HCT116 (cell line): ENCODE measurements around the gene ATP8A2. TPM values are rescaled to one million over a fixed set of nuclear protein-coding genes. Genes with fewer than 3 reads are reported as not detected.

Experiments
- ATAC-seq: fragments of 200-7000 bp; cut with Tn5 transposase; 2 replicates; pipeline ENCODE4 v1.9.1; 2020; ENCODE audit warnings: mild to moderate bottlenecking, moderate library complexity
- BruUV-seq: library from RNA; stranded (reverse); fragments of 400-500 nt; replicated peaks from 2 replicates; lab custom pipeline; 2021; lab: Mats Ljungman, UMichigan
- CTCF ChIA-PET: fragments of 300-600 bp; sonication (Branson Sonifier 250); formaldehyde crosslinking; loops from one replicate; lab custom pipeline; 2021; ENCODE audit warnings: antibody characterized with exemption; lab: Charles Lee
- POLR2A ChIA-PET: fragments of 300-600, 350-600 bp; sonication (Branson Sonifier 250); formaldehyde crosslinking; loops from one replicate; lab custom pipeline; 2021; ENCODE audit warnings: antibody characterized with exemption; lab: Charles Lee
- RAD21 ChIA-PET, 2 experiments: fragments of 300-600 bp; sonication (Branson Sonifier 250); formaldehyde crosslinking; loops; one replicate each; lab custom pipeline; 2023; ENCODE audit warnings: low total read pairs in 2 of 2; ENCODE audit not compliant: uncharacterized antibody in 2 of 2, unreplicated experiment in 2 of 2, low non-redundant PET in 1 of 2; lab: Charles Lee
- DNase-seq: peaks from one replicate; pipeline ENCODE4 v3.0.0-alpha.2; 2010; ENCODE audit warnings: low read depth, low spot score
- H2AFZ ChIP-seq: fragments of 200-600 bp; shearing (Covaris generic), sonication (generic); 2 replicates; pipeline ENCODE4 v1.6.1; 2017; ENCODE audit warnings: low read depth, mixed run types, mixed read lengths, antibody characterized with exemption, low read length; ENCODE audit not compliant: poor library complexity, severe bottlenecking
- H3K27ac ChIP-seq: 2 replicates; pipeline ENCODE4 v1.5.1; 2012; ENCODE audit warnings: low read depth, low read length
- H3K27me3 ChIP-seq: fragments of 200-600 bp; sonication (generic); 2 replicates; pipeline ENCODE4 v1.6.1; 2016; ENCODE audit warnings: mixed run types, low read length, mixed read lengths; ENCODE audit not compliant: insufficient read depth
- H3K36me3 ChIP-seq, 2 experiments: fragments of 200-500 bp in 1 of 2; fragments of 200-600 bp in 1 of 2; sonication (Bioruptor generic) in 1 of 2; sonication (generic) in 1 of 2; 2 replicates each; pipeline versions ENCODE4 v1.5.1 to v1.6.1; 2014 to 2016; ENCODE audit warnings: low read length in 2 of 2, inconsistent platforms in 1 of 2, mixed read lengths in 1 of 2, mixed run types in 1 of 2; ENCODE audit not compliant: insufficient read depth in 2 of 2, control insufficient read depth in 1 of 2
- H3K4me1 ChIP-seq, 2 experiments: fragments of 200-600 bp in 1 of 2; sonication (generic) in 1 of 2; 2 replicates each; pipeline versions ENCODE4 v1.5.1 to v1.6.1; 2012 to 2017; ENCODE audit warnings: low read length in 2 of 2, inconsistent platforms in 1 of 2, mild to moderate bottlenecking in 1 of 2, mixed read lengths in 1 of 2, mixed run types in 1 of 2, moderate library complexity in 1 of 2; ENCODE audit not compliant: insufficient read depth in 2 of 2, control insufficient read depth in 1 of 2
- H3K4me2 ChIP-seq: fragments of 200-600 bp; sonication (generic); 2 replicates; pipeline ENCODE4 v1.6.1; 2017; ENCODE audit warnings: mixed run types, low read length, mixed read lengths
- H3K4me3 ChIP-seq, 2 experiments: fragments of 200-600 bp in 1 of 2; sonication (generic) in 1 of 2; replicated peaks in 1 of 2; 2 replicates each; pipeline ENCODE4 v1.5.1; 2011 to 2016; ENCODE audit warnings: low read length in 2 of 2, control low read depth in 1 of 2, low read depth in 1 of 2, mild to moderate bottlenecking in 1 of 2, mixed read lengths in 1 of 2, mixed run types in 1 of 2
- H3K79me2 ChIP-seq: fragments of 200-600 bp; sonication (generic); 2 replicates; pipeline ENCODE4 v1.6.1; 2017; ENCODE audit warnings: mild to moderate bottlenecking, mixed run types, low read length, moderate library complexity, mixed read lengths; ENCODE audit not compliant: insufficient read depth
- H3K9ac ChIP-seq: fragments of 200-600 bp; sonication (generic); 2 replicates; pipeline ENCODE4 v1.6.1; 2016; ENCODE audit warnings: low read length, mixed read lengths
- H3K9me2 ChIP-seq: fragments of 200-600 bp; sonication (generic), shearing (Covaris generic); 2 replicates; pipeline ENCODE4 v1.6.1; 2017; ENCODE audit warnings: mixed run types, mild to moderate bottlenecking, moderate library complexity; ENCODE audit not compliant: insufficient read depth
- H3K9me3 ChIP-seq, 2 experiments: fragments of 200-500 bp in 1 of 2; fragments of 200-600 bp in 1 of 2; sonication (Bioruptor generic) in 1 of 2; sonication (generic) in 1 of 2; 2 replicates each; pipeline ENCODE4 v1.6.1; 2014 to 2017; ENCODE audit warnings: low read length in 2 of 2, mixed read lengths in 2 of 2, inconsistent platforms in 1 of 2, low read depth in 1 of 2, mild to moderate bottlenecking in 1 of 2, mixed run types in 1 of 2, moderate library complexity in 1 of 2; ENCODE audit not compliant: control insufficient read depth in 1 of 2, insufficient read depth in 1 of 2
- H4K20me1 ChIP-seq: fragments of 200-600 bp; sonication (generic), shearing (Covaris generic); 2 replicates; pipeline ENCODE4 v1.6.1; 2017; ENCODE audit warnings: mixed run types, mild to moderate bottlenecking, moderate library complexity; ENCODE audit not compliant: insufficient read depth
- CBX3 ChIP-seq: IDR thresholded peaks from 2 replicates; pipeline ENCODE4 v1.6.1; 2012; ENCODE audit warnings: low read depth
- CEBPB ChIP-seq: IDR thresholded peaks from 2 replicates; pipeline ENCODE4 v1.6.1; 2012; ENCODE audit warnings: low read depth
- EGR1 ChIP-seq: IDR thresholded peaks from 2 replicates; pipeline ENCODE4 v1.6.1; 2012; ENCODE audit warnings: low read depth
- EZH2 ChIP-seq: fragments of 200-600 bp; sonication (generic); IDR thresholded peaks from 2 replicates; pipeline ENCODE4 v1.6.1; 2017; ENCODE audit warnings: antibody characterized with exemption, mixed run types
- REST ChIP-seq: IDR thresholded peaks from 2 replicates; pipeline ENCODE4 v1.6.1; 2012; ENCODE audit warnings: low read depth
- YY1 ChIP-seq: IDR thresholded peaks from 2 replicates; pipeline ENCODE4 v1.6.1; 2011; ENCODE audit warnings: low read length, low read depth, moderate library complexity, mild to moderate bottlenecking; ENCODE audit not compliant: insufficient replicate concordance; ENCODE audit errors: extremely low read depth
- ZNF274 ChIP-seq: fragments of 200-500 bp; sonication (Bioruptor generic); IDR thresholded peaks from 2 replicates; pipeline ENCODE4 v1.6.1; 2014; ENCODE audit warnings: mild to moderate bottlenecking, low read depth, low read length, inconsistent platforms
- intact Hi-C: fragments of 100-400 bp; cut with micrococcal nuclease; formaldehyde crosslinking; loops from 2 replicates; pipeline ENCODE4 v1.10.0; 2022
- total RNA-seq: library from RNA; stranded (reverse); gene quantifications from one replicate; pipeline ENCODE4 v1.2.1, GENCODE V29; 2021; ENCODE audit not compliant: unreplicated experiment
- TF ChIP-seq, protein P1 (sequence below): IDR thresholded peaks from 2 replicates; pipeline ENCODE4 v1.6.1; 2012

ATP8A2 gene
- total RNA-seq, 1 experiment from 2014 or later, result not detected

GRCh38 chr13:25874907-25875306 lies 503.1 kb downstream of the ATP8A2 start:
- Histone ChIP-seq H2AFZ (no peak overlapping the region), H3K4me3 (no peak overlapping the region), H4K20me1 (no peaks in the 10 kb centered on the region), H3K9me2 (no peaks in the 10 kb centered on the region), H3K4me2 (no peak overlapping the region), H3K36me3 (no peaks in the 10 kb centered on the region), H3K79me2 (no peaks in the 10 kb centered on the region), H3K27me3 (peaks cover 44% of the 10 kb centered on the region), H3K27ac (no peak overlapping the region), H3K9ac (no peak overlapping the region), H3K9me3 (no peaks in the 10 kb centered on the region), H3K4me1 (no peaks in the 10 kb centered on the region)
- ChIA-PET CTCF (no interaction called here), RAD21 (no interaction called here), POLR2A (no interaction called here)
- TF ChIP-seq EZH2 (no peak), CBX3 (no peak), CEBPB (no peak), REST (no peak), EGR1 (no peak), YY1 (no peak), ZNF274 (no peak)
- TF ChIP-seq, protein P1, sequence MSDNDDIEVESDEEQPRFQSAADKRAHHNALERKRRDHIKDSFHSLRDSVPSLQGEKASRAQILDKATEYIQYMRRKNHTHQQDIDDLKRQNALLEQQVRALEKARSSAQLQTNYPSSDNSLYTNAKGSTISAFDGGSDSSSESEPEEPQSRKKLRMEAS, result no peak
- ATAC-seq (no peak), DNase-seq (no peak)
- intact Hi-C loops, result no loop called here
- no TSS peak for BruUV-seq
